ENCODE data around the gene SPDYA. TPM values are rescaled to one million over a fixed set of nuclear protein-coding genes. Genes with fewer than 3 reads are reported as not detected.

SPDYA gene
- total and polyA plus RNA-seq, 2 of the 4 experiments (the other 2 are of a cell fraction), result not detected

GRCh38 chr2:28824207-28824606 is 13.6 kb downstream of the SPDYA start:
- H2BK120ac ChIP-seq (ENCODE audit: low read depth, low read length), result no peak overlapping the region

More at GRCh38 chr2:28824207-28824606, 13.6 kb downstream of the SPDYA start:
- H3K14ac ChIP-seq (replicated peaks; ENCODE audit: low read depth, low read length), result no peak overlapping the region
- no peak overlapping the region for H4K8ac ChIP-seq (ENCODE audit: low read depth in 2 of 2, low read length in 2 of 2)
- H3K9me1 ChIP-seq (ENCODE audit: insufficient read depth, low read length), result no peaks in the 10 kb centered on the region
- no peaks in the 10 kb centered on the region for H4K20me1 ChIP-seq (ENCODE audit: insufficient read depth, low read length)
- H2BK15ac ChIP-seq (ENCODE audit: low read depth, low read length), result no peak overlapping the region
- POLR2A ChIA-PET (ENCODE audit: unreplicated experiment), result no interaction called here
- no TSS peak for BruUV-seq (replicated peaks)
- H3K23ac ChIP-seq (ENCODE audit: low read depth, low read length), result no peak overlapping the region
- dilution Hi-C loops (cut with HindIII; ENCODE audit: low sequenced_read_pairs, unreplicated experiment) (no loop called here), in situ Hi-C loops (cut with MboI; ENCODE audit: low sequenced_read_pairs) (no loop called here), intact Hi-C loops (cut with micrococcal nuclease) (loop anchor here (5.0 kb wide), 2 partner anchors 103 to 373 kb away; no protein-coding TSS in a partner anchor)
- H2BK20ac ChIP-seq (ENCODE audit: low read depth, low read length), result no peak overlapping the region
- H3K27me3 ChIP-seq (ENCODE audit: control insufficient read depth, insufficient read depth, low read length), result no peaks in the 10 kb centered on the region
- no peak for DNase-seq
- no peak overlapping the region for H3K4me2 ChIP-seq (ENCODE audit: low read depth, low read length)
- no peak overlapping the region for H2BK5ac ChIP-seq (ENCODE audit: low read depth, low read length, poor library complexity, severe bottlenecking)
- H3K36me3 ChIP-seq (ENCODE audit: control insufficient read depth, insufficient read depth, low read length), result no peaks in the 10 kb centered on the region
- TF ChIP-seq, protein P1, sequence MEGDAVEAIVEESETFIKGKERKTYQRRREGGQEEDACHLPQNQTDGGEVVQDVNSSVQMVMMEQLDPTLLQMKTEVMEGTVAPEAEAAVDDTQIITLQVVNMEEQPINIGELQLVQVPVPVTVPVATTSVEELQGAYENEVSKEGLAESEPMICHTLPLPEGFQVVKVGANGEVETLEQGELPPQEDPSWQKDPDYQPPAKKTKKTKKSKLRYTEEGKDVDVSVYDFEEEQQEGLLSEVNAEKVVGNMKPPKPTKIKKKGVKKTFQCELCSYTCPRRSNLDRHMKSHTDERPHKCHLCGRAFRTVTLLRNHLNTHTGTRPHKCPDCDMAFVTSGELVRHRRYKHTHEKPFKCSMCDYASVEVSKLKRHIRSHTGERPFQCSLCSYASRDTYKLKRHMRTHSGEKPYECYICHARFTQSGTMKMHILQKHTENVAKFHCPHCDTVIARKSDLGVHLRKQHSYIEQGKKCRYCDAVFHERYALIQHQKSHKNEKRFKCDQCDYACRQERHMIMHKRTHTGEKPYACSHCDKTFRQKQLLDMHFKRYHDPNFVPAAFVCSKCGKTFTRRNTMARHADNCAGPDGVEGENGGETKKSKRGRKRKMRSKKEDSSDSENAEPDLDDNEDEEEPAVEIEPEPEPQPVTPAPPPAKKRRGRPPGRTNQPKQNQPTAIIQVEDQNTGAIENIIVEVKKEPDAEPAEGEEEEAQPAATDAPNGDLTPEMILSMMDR (conservative IDR thresholded peaks at IDR 0.05; ENCODE audit: low read depth, low read length), result no peak
- TF ChIP-seq MAZ (IDR thresholded peaks at IDR 0.05; ENCODE audit: borderline replicate concordance, low read depth, low read length) (no peak), SMC3 (IDR thresholded peaks at IDR 0.05; ENCODE audit: low read depth, low read length) (no peak)
- no peak overlapping the region for H3K9ac ChIP-seq (ENCODE audit: low read depth, low read length)
- no peak overlapping the region for H4K91ac ChIP-seq (ENCODE audit: insufficient read depth, low read depth, low read length)
- CTCF ChIA-PET, result interaction anchor here (1.1 kb wide), 1 partner anchor 45 kb away, joined by 5 read pairs; no protein-coding TSS in a partner anchor
- no peak for ATAC-seq (ENCODE audit: low read depth)
- WGBS, 2 experiments (ENCODE audit: extremely low coverage in 2 of 2, insufficient read length in 1 of 2), result no CpG with 5 or more reads among the region's 2 CpGs
- H3K9me3 ChIP-seq (ENCODE audit: control insufficient read depth, insufficient read depth, low read length), result no peaks in the 10 kb centered on the region
- no peak overlapping the region for H2AK9ac ChIP-seq (replicated peaks; ENCODE audit: low read depth, low read length, poor library complexity)
- H3K27ac ChIP-seq (ENCODE audit: insufficient read depth, low read length), result no peak overlapping the region
- H2AFZ ChIP-seq (replicated peaks; ENCODE audit: low read length, poor library complexity), result no peak overlapping the region
- H3K4ac ChIP-seq (ENCODE audit: low read depth, low read length), result no peak overlapping the region
- H2AK5ac ChIP-seq (ENCODE audit: low read depth, low read length), result no peak overlapping the region
- no peak overlapping the region for H3K56ac ChIP-seq (ENCODE audit: extremely low read depth, insufficient read depth, low read length)
- H3K18ac ChIP-seq (ENCODE audit: low read depth, low read length), result no peak overlapping the region
- no peaks in the 10 kb centered on the region for H3K4me1 ChIP-seq (ENCODE audit: control insufficient read depth, insufficient read depth, low read length)
- no peak overlapping the region for H3K4me3 ChIP-seq (ENCODE audit: insufficient read depth, low read depth, low read length)
- no peaks in the 10 kb centered on the region for H3K79me1 ChIP-seq (ENCODE audit: low read depth in 1 of 2, low read length in 2 of 2)
- H4K5ac ChIP-seq (ENCODE audit: low read depth, low read length), result no peak overlapping the region
